GM19328 (cell line): ENCODE results near the gene ABHD17A.
"Not testable (repeated sequence)": the region's sequence is repeated elsewhere in the genome, so short reads cannot be mapped to it uniquely, and the experiment has no call there.

Experiments
- ATAC-seq: cut with Tn5 transposase; IDR thresholded peaks from one replicate; pipeline ENCODE4 v1.9.1; 2021; ENCODE audit warnings: mild to moderate bottlenecking, moderate library complexity; ENCODE audit not compliant: unreplicated experiment

Gene ABHD17A

DNA sequence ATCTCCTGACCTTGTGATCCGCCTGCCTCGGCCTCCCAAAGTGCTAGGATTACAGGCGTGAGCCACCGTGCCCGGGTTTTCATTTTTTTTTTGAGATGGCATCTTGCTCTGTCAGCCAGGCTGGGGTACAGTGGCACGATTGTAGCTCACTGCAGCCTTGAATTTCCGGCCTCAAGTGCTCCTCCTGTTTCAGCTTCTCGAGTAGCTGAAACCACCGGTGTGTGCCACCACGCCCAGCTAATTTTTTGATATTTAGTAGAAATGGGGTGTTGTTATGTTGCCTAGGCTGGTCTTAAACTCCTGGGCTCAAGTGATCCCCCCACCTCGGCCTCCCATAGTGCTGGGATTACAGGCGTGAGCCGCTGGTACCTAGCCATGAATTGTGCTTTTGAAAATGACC, 25.8 kb upstream of the ABHD17A start:
- ATAC-seq: no peak

DNA sequence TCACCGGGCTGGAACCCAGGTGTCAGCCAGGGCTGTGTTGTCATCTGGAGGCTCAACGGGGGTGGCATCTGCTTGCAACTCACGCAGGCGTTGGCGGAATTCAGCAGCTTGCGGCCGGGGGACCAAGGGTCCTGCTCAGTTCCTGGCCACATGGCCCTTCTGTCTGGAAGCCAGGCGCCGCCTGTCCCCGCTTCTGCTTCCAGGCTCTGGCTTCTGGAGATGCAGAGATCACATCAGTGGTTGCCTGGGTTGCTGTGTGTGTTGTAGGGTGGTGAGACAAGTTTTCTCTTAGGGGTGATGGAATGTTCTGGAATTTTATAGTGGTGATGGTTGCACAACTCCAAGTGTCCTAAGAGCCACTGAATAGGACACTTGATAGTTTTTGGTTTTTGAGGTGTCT, 24.9 kb upstream of the ABHD17A start:
- no peak for ATAC-seq

DNA sequence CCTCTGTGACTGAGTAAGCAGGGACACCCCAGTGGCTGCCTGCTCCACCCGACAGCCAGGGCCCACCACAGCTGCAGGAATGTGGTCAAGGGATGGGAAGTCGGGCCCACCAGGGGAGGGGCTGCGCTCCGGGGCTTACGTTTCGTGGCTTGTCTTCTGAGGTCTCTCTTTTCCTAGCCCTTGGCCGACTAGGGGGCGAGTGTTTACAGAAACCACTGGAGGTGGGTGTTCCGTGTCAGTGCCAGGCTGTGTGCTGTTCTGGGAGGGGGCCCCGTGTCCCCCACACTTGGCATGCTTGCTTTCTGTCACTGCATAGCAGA, 24.4 kb upstream of the ABHD17A start:
- ATAC-seq: no peak

DNA sequence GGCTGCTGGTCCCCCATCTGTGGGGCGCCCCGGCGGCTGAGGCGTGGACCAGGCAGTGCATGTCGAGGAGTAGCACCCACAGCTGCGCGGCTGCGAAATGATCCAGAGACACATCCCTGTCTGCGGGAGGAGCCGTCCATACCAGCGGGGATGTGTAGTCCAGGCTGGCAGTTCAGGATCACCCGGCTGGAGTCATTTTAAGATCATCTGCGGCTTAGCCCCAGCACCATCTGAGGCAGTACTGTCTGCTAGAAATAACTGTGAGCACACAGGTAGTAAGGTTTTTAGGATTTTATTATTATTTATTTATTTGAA, 23.0 kb upstream of the ABHD17A start:
- ATAC-seq: no peak

DNA sequence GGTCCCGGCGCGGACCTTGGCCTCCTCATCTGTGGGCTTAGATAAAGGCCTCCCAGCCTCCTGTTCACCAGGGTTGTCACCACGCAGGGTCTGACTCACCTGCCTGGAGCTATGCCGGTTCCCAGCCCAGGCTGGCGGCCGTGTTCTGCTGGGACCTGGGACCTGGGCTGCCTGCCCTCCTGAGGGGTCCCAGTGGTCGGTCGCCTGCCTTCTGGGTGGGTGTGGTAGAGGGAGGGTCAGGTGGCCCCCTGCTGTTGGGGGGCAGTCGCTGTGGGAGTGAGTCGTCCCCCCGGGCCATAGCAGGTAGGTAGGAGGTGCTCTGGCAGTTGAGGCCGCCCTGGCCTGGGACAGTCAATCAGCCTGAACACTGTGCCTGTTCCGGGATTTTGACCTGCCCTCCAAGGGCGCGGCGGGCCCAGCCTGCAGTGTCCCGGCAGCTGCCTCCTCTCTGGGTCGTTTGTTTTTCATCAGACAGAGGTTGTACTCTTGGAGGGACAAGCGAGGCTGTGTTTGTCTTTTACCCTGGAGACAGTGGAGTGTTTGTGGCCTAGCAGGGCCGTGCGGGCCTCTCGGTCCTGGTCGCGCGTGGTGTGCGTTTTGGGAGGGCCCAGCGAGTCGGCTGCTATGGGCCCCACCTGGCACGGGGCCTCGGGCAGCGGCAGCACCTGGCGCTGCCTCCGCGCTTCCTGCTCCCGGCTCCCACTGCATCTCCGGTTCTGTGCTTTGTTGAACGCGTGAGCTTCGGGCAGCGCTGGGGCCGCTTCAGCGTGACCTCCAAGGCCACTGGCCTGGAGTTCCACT, 22.5 kb upstream of the ABHD17A start:
- ATAC-seq: no peak

DNA sequence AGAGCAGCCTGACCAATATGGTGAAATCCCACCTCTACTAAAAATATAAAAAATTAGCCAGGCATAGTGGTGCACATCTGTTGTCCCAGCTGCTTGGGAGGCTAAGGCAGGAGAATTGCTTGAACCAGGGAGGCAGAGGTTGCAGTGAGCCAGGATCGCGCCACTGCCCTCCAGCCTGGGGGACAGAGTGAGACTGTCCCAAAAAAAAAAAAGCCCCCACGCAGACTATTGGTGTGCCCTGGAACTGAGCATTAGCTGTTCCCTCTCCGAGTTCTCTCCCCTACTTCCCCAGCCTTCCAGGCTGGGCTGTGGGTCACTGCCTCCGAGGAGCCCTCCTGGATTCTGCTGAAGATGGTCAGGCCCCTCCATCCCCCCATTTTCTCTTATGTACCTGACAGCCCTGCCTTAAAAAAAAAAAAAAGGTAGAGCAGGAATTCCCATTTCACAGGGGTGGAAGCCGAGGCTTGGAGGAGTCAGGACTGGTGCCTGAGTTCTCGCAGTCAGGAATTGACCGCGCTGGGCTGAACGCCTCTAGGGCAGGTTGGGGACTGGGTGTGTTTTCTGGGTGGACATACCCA, 21.8 kb upstream of the ABHD17A start:
- ATAC-seq: no peak

DNA sequence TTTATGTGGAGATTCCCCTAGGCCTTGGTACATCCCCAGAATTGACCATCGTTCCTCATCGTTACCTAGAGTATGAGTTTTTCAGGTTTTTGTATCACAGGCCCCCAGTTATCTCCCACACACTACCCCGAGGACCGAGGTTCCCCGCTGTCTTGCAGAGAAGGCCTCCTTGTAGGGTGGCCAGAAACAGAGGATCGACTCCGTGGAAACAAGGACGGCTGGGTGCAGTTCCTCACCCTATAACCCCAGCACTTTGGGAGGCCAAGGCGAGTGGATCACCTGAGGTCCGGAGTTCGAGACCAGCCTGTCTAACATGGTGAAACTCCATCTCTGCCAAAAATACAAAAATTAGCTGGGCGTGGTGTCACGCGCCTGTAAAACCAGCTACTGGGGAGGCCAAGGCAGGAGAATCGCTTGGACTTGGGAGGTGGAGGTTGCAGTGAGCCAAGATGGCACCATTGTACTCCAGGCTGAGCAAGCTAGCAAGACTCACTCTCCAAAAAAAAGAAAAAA, 20.6 kb upstream of the ABHD17A start:
- ATAC-seq: no peak

DNA sequence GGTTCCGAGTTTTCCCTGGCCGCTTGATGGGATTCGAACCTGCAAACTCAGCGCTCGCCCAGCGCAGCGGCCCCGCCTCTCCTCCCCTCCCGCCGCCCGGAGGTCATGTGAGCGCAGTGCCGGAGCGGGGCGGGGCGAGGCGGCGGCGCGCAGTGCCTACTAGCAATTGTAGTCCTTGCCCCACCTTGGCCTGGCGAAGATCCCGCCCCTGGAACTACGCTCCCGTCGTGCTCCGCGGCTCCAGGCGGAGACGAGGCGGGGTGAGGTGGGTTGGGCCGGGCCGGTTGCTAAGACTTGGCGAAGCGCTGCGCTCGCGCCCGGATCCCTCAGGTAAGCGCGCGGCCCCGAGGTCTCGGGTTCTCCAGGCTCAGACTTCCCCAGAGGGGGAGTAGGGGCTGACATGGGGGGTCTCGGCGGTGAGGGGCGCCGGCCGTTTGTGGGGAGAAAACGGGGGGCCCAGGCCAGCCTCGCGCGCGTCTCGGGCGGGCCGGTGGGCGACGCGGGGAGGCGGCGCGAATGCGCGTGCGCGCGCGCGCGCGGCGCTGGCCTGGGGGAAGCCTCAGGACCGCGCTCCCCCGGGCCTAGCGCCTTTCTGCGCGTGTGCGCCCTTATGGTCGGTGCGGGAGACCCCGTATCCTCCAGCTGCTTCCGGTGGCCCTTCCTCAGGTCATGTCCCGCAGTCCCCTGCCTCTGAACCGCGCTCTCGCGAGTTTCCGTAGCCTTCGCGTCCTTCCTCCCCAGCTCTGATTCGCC, 20.0 kb upstream of the ABHD17A start, which contains the start of the genes ADAT3 and SCAMP4:
Gene ADAT3, plus strand, starts transcription at position 290 of the 753 bp plus-strand sequence. CDS start 6,649 bp downstream, outside the sequence.
Gene SCAMP4, plus strand, starts transcription at position 290 of the 753 bp plus-strand sequence. CDS start 9,621 bp downstream, outside the sequence.
- ATAC-seq: peak; percentile 79

DNA sequence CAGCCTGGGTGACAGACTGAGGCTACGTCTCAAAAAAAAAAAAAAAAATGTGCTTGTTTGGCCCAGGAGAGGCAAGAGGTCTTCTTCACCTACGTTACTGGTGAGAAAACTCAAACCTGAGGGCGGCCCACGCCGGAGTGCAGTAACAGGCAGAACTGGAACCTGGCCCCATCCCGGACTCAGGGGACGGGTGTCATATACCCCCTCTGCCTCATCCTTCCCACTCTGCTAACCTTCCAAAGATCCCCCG, 19.5 kb upstream of the ABHD17A start:
- ATAC-seq: no peak

DNA sequence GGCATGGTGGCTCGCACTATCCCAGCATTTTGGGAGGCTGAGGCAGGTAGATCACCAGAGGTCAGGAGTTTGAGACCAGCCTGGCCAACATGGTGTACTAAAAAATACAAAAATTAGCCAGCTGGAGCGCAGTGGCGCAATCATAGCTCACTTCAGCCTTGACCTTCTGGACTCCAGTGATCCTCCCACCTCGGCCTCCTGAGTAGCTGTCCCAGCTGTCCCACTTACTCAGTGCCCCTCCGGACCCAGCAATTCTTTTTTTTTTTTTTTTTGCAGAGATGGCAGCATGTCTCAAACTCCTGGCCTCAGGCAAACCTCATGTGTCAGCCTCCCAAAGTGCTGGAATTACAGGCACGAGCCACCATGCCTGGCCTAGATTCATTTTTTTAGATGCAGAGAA, 17.6 kb upstream of the ABHD17A start:
- ATAC-seq: no peak

DNA sequence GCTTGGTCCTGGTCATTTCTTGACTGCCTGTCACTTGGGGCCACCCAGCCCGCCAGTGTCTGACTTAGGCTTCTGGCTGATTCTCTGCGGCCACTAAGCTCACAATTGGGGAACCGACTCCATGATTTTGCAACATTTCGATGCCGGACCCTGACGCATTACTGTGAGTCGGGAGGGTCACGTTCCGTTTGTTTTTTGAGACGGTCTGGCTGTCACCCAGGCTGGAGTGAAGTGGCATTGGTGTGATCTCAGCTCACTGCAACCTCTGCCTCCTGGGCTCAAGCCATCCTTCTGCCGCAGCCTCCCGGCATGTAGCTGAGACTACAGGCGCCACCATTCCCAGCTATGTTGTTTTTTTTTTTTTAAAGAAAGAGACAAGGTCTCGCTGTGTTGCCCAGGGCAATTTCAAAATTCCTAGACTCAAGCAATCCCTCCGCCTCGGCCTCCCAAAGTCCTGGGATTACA, 16.7 kb upstream of the ABHD17A start:
- no peak for ATAC-seq

DNA sequence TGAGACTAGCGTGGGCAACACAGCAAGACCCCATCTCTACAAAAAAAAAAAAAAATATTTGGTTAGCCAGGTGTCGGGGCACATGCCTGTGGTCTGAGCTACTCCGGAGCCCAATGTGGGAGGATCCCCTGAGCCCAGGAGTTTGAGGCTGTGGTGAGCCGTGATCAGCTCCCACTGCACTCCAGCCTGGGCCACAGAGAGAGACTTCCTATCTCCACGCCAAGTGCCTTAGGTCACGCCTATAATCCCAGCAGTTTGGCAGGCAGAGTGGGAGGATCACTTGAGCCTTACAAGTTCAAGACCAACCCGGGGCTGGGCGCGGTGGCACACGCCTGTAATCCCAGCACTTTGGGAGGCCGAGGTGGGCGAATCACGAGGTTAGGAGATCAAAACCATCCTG, 11.2 kb upstream of the ABHD17A start:
- no peak for ATAC-seq

DNA sequence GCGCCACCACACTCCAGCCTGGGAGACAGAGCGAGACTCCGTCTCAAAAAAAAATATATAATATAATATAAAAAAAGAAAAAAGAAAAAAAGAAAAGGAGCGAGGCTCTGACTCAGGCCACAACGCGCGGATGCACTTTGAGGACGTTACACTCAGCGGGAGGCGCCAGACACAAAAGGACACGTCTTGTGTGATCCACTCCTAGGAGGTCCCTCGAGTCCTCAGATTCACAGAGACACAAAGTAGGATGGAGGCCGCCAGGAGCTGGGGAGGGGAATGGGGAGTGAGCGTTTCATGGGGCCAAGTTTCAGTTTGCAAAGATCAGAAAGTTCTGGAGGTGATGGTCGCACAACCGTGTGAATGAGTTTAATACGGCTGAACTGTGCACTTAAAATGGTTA, 8.5 kb upstream of the ABHD17A start:
- ATAC-seq: no peak

DNA sequence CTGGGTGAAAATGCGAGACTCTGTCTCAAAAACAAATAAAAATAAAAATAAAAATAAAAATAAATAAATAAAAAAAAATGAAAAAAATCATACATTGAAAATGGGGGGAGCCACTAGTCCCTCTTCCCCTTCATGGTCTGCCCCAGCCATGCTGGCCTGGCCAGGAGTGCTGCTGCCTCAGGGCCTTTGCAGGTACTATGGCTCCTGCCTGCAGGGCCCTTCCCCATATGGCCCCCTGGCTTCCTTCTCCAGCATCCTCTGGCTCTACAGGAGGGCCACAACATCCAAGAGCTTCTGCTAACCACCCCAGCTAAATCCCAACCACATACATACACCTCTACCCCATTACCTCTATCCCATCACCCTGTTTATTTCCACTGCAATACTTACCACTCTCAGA, 4.6 kb upstream of the ABHD17A start:
- no peak for ATAC-seq

DNA sequence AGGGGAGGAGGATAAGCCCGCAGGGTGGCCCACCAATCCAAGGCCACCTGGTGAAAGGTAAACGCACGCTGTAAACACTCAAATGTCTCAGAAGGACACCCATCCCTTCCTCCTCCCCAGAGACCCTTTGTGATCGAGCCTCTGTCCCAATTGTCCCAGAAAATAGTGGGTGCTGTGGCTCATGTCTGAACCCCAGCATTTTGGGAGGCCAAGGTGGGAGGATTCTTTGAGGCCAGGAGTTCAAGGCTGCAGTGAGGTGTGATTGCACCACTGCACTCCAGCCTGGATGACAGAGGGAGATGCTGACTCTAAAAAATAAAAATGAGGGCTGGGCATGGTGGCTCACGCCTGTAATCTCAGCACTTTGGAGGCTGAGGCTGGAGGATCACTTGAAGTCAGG, 3.1 kb upstream of the ABHD17A start:
- no peak for ATAC-seq

DNA sequence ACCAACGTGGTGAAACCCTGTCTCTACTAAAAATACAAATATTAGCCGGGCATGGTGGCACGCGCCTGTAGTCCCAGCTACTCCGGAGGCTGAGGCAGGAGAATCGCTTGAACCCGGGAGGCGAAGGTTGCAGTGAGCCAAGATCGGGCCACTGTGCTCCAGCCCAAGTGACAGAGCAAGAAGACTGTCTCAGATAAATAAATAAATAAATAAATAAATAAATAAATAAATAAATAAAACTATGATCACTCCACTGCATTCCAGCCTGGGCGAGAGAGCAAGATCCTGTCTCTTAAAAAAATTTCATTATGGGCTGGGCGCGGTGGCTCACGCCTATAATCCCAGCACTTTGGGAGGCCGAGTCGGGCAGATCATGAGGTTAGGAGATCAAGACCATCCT, 1.1 kb upstream of the ABHD17A start:
- ATAC-seq: not testable (repeated sequence)

DNA sequence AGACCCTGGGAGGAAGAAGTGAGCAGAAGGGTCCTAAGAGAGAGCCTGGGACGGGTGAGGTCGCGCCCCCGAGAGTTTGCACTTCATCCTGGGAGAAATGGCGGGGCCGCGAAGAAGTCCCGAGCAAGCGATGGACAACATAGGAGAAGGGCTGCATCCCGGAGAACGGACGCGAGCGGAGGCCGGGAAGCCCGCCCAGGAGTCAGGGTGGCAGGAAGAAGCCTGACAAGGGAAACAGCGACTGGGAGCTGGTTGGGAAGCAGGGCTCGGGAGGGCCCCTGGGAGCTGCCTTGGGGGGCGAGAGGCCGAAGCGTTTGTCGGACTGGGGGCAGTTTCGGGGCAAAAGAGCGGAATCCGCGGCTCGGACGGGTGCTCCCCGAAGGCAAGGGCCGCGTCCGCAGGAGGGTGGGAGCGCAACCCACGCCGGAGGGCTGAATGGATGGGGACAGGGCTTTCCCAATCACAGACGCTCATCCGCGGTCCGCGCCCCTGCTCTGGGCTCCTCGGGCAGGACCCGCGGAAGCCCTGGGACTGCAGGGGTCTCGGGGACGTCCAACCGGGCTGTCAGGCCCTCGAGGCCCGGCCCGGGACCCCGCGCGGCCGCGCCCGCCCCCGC, 469 bp downstream of the ABHD17A start:
- peak; percentile 16 for ATAC-seq

DNA sequence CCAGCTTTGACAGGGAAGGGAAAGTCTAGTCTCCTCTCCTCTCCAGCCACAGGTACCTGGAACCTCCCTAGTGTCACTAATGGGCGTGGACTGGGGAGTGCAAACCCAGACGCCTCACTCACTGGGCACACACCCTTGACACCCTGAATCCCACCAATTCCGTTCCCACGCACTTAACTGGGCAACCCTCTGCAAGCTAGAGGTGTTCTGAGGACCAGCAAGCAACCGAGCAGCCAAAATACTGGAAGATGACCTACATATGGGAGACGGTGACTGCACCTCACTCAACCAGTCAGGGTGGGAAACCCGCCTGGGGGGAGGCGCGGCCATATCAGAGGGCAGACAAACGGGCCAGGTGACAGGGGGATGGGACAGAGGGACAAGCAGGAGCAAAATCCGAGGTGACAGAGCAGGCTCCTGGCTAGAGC, 991 bp downstream of the ABHD17A start:
- no peak for ATAC-seq

DNA sequence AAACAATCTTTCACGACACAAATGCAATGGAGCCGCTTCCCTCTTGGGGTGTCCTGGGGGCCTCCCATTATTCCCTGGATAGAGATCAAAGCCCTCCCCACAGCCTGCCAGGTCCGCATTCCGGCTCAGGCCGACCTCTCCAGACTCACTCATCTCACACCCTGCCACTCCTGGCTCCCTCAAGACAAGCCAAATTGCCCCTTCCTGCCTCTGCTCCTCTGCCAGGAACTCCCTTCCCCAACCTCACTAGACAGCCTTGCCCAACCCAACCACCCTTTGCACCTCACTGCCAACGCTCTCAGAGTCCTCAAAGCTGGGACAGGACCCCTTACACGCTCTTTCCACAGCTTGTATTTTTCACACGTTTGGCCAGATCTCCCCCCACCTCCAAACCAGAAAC, 1.5 kb downstream of the ABHD17A start:
- no peak for ATAC-seq

DNA sequence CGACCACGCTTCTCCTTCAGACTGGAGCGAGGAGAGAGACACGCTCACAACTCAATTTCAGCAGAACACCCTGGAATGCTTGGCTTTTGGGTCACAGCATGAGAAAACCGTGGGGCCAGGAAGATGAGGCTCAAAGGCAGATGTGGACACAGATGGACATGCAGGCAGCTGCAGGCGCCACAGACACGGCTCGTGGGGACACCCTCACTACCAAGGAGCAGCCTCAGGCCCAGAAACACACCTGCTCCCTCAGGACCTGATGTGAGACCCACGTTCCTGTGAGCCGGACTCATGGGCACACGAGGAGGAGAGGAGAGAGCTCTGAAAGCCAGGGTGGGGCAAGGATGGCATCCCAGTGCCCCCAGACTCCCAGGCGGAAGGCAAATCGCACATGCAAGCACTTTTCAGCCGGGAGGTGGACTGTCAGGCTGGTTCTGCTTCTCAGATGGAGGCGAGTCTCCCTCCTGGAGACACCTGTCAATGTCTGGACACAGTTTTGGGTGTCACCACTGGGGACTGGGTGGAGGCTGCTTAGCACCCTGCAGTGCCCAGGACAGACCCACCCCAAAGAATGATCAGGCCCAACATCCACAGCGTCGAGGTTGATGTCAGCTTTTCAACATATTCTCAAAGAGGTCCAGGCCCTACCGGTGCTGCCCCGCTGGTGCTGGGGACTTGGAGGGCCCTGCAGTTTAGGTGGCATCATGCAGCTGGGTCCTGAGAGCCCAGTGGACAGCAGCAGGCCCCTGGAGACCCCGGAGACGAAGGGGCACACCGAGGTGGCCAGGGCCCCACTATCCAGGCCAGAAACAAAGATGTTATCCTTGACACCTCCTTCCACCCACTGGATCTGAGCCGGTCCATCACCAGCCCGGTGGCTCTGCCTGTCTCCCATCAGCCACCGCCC, 2.3 kb downstream of the ABHD17A start:
- ATAC-seq: no peak
